HG03439 (cell line): ENCODE measurements around the gene NR3C2.
"Not testable (repeated sequence)": the region's sequence is repeated elsewhere in the genome, so short reads cannot be mapped to it uniquely, and the experiment has no call there.

ENCODE experiments used
- ATAC-seq: cut with Tn5 transposase; IDR thresholded peaks from one replicate; pipeline ENCODE4 v1.9.1; 2021; ENCODE audit warnings: mild to moderate bottlenecking, moderate library complexity; ENCODE audit not compliant: unreplicated experiment

NR3C2 gene

GRCh38 chr4:148323316-148323715 lies 118.9 kb downstream of the NR3C2 start:
- ATAC-seq, result not testable (repeated sequence)

GRCh38 chr4:148315049-148315448 lies 127.2 kb downstream of the NR3C2 start:
- ATAC-seq, result no peak

- no peak for ATAC-seq
Measured at GRCh38 chr4:148312956-148313490, 129.2 kb downstream of the NR3C2 start.

GRCh38 chr4:148311526-148311925 lies 130.7 kb downstream of the NR3C2 start:
- no peak for ATAC-seq

GRCh38 chr4:148310756-148311155 lies 131.5 kb downstream of the NR3C2 start:
- ATAC-seq, result no peak

- ATAC-seq, result no peak
Measured at GRCh38 chr4:148305751-148306150, 136.5 kb downstream of the NR3C2 start.

GRCh38 chr4:148302416-148302815 lies 139.8 kb downstream of the NR3C2 start:
- ATAC-seq, result no peak

GRCh38 chr4:148300877-148301276 lies 141.3 kb downstream of the NR3C2 start:
- ATAC-seq, result no peak

GRCh38 chr4:148299337-148299736 lies 142.9 kb downstream of the NR3C2 start:
- no peak for ATAC-seq

- ATAC-seq, result no peak
Measured at GRCh38 chr4:148296498-148296897, 145.7 kb downstream of the NR3C2 start.

- ATAC-seq, result no peak
Measured at GRCh38 chr4:148295642-148296041, 146.6 kb downstream of the NR3C2 start.

GRCh38 chr4:148293571-148293970 lies 148.6 kb downstream of the NR3C2 start:
- no peak for ATAC-seq

GRCh38 chr4:148292686-148293085 lies 149.5 kb downstream of the NR3C2 start:
- ATAC-seq, result no peak

- no peak for ATAC-seq
Measured at GRCh38 chr4:148289740-148290139, 152.5 kb downstream of the NR3C2 start.

- no peak for ATAC-seq
Measured at GRCh38 chr4:148288448-148288847, 153.8 kb downstream of the NR3C2 start.

GRCh38 chr4:148287111-148287510 lies 155.1 kb downstream of the NR3C2 start:
- ATAC-seq, result no peak

- no peak for ATAC-seq
Measured at GRCh38 chr4:148286012-148286411, 156.2 kb downstream of the NR3C2 start.

GRCh38 chr4:148283665-148284064 lies 158.5 kb downstream of the NR3C2 start:
- no peak for ATAC-seq

GRCh38 chr4:148278310-148278709 lies 163.9 kb downstream of the NR3C2 start:
- no peak for ATAC-seq

- no peak for ATAC-seq
Measured at GRCh38 chr4:148275266-148275665, 166.9 kb downstream of the NR3C2 start.

- no peak for ATAC-seq
Measured at GRCh38 chr4:148273501-148273986, 168.7 kb downstream of the NR3C2 start.

GRCh38 chr4:148271166-148271565 lies 171.0 kb downstream of the NR3C2 start:
- no peak for ATAC-seq

- no peak for ATAC-seq
Measured at GRCh38 chr4:148270630-148271029, 171.6 kb downstream of the NR3C2 start.
